Amniotic stem cell (primary cell): ENCODE results near the gene TEX14.
A peak's percentile ranks its signal among the peaks of the same experiment; 100 is the strongest.
"Not testable (repeated sequence)": the region's sequence is repeated elsewhere in the genome, so short reads cannot be mapped to it uniquely, and the experiment has no call there.

Source experiments
- DNase-seq: peaks from one replicate; lab custom pipeline; 2025; lab: John Stamatoyannopoulos, UW

TEX14 gene

GRCh38 chr17:58597371-58597770 lies 94.5 kb downstream of the TEX14 start:
- DNase-seq: no peak

- no peak for DNase-seq
Measured at GRCh38 chr17:58595194-58595792, 96.6 kb downstream of the TEX14 start.

- DNase-seq: no peak
Measured at GRCh38 chr17:58593123-58593522, 98.7 kb downstream of the TEX14 start.

GRCh38 chr17:58591455-58591854 lies 100.4 kb downstream of the TEX14 start:
- no peak for DNase-seq

- DNase-seq: no peak
Measured at GRCh38 chr17:58590377-58590776, 101.5 kb downstream of the TEX14 start.

GRCh38 chr17:58587713-58588117 lies 104.1 kb downstream of the TEX14 start:
- no peak for DNase-seq

- DNase-seq: no peak
Measured at GRCh38 chr17:58586009-58586644, 105.7 kb downstream of the TEX14 start.

GRCh38 chr17:58585554-58585953 lies 106.3 kb downstream of the TEX14 start:
- DNase-seq: no peak

GRCh38 chr17:58583486-58583885 lies 108.4 kb downstream of the TEX14 start:
- DNase-seq: no peak

- DNase-seq: not testable (repeated sequence)
Measured at GRCh38 chr17:58582718-58583117, 109.1 kb downstream of the TEX14 start.

- DNase-seq: no peak
Measured at GRCh38 chr17:58580671-58581070, 111.2 kb downstream of the TEX14 start.

- DNase-seq: peak; percentile 7
Measured at GRCh38 chr17:58577696-58578095, 114.1 kb downstream of the TEX14 start.

- no peak for DNase-seq
Measured at GRCh38 chr17:58576679-58577367, 115.0 kb downstream of the TEX14 start.

- DNase-seq: no peak
Measured at GRCh38 chr17:58575511-58575910, 116.3 kb downstream of the TEX14 start.

- no peak for DNase-seq
Measured at GRCh38 chr17:58574025-58574424, 117.8 kb downstream of the TEX14 start.

- no peak for DNase-seq
Measured at GRCh38 chr17:58572846-58573245, 119.0 kb downstream of the TEX14 start.

GRCh38 chr17:58570758-58571157 lies 121.1 kb downstream of the TEX14 start:
- no peak for DNase-seq

GRCh38 chr17:58569196-58569595 lies 122.6 kb downstream of the TEX14 start:
- no peak for DNase-seq

GRCh38 chr17:58568044-58568799 lies 123.6 kb downstream of the TEX14 start:
- no peak for DNase-seq

GRCh38 chr17:58565389-58566311 lies 126.2 kb downstream of the TEX14 start:
- no peak for DNase-seq

GRCh38 chr17:58564971-58565370 lies 126.9 kb downstream of the TEX14 start:
- no peak for DNase-seq

- DNase-seq: no peak
Measured at GRCh38 chr17:58564243-58564642, 127.6 kb downstream of the TEX14 start.
